ENCODE data around the gene WWC2. TPM values are rescaled to one million over a fixed set of nuclear protein-coding genes. Genes with fewer than 3 reads are reported as not detected.

WWC2 gene
- total RNA-seq, 1 experiment from 2014 or later, result 126 TPM

- no peak overlapping the region for H3K27ac Mint-ChIP-seq
- POLR2A ChIA-PET, result no interaction called here
- H3K9me3 Mint-ChIP-seq, result no peaks in the 10 kb centered on the region
- no peak overlapping the region for H3K4me3 Mint-ChIP-seq
- ATAC-seq (no peak), DNase-seq (ENCODE audit: low spot score) (no peak)
- CTCF ChIA-PET, result interaction anchor here (0.6 to 0.7 kb wide), 2 partner anchors 20 to 169 kb away, joined by 3 read pairs; no protein-coding TSS in a partner anchor
- no peak for TF ChIP-seq HMGXB4 (CRISPR knock-in tag; IDR thresholded peaks at IDR 0.05)
- H3K27me3 Mint-ChIP-seq (ENCODE audit: low read depth), result no peaks in the 10 kb centered on the region
- peaks cover 50% of the 10 kb centered on the region for H3K4me1 Mint-ChIP-seq
- H3K36me3 Mint-ChIP-seq, result peaks cover 34% of the 10 kb centered on the region
These were observed 143.2 kb downstream of the WWC2 start for GRCh38 chr4:183242291-183242690.

GRCh38 chr4:183244019-183244418 lies 145.0 kb downstream of the WWC2 start:
- peaks cover 35% of the 10 kb centered on the region for H3K4me1 Mint-ChIP-seq
- ChIA-PET POLR2A (no interaction called here), CTCF (interaction anchor here (0.5 to 0.7 kb wide), 2 partner anchors 96 to 171 kb away, joined by 3 to 4 read pairs; no protein-coding TSS in a partner anchor)
- TF ChIP-seq RELA (CRISPR knock-in tag; IDR thresholded peaks at IDR 0.05; ENCODE audit: borderline replicate concordance), result no peak
- TF ChIP-seq NR1H2 (CRISPR knock-in tag; IDR thresholded peaks at IDR 0.05), result no peak
- TF ChIP-seq TP53 (CRISPR knock-in tag; IDR thresholded peaks at IDR 0.05), result no peak
- TF ChIP-seq ATF1 (CRISPR knock-in tag; IDR thresholded peaks at IDR 0.05), result no peak
- TF ChIP-seq ZNF532 (CRISPR knock-in tag; IDR thresholded peaks at IDR 0.05; ENCODE audit: borderline replicate concordance), result no peak
- TF ChIP-seq ERG (CRISPR knock-in tag; IDR thresholded peaks at IDR 0.05), result no peak
- no peak for TF ChIP-seq NFATC4 (CRISPR knock-in tag; IDR thresholded peaks at IDR 0.05)
- no peak for TF ChIP-seq ZNF121 (CRISPR knock-in tag; IDR thresholded peaks at IDR 0.05)
- TF ChIP-seq TEAD1 (CRISPR knock-in tag; IDR thresholded peaks at IDR 0.05), result no peak
- TF ChIP-seq ZNF396 (CRISPR knock-in tag; IDR thresholded peaks at IDR 0.05; ENCODE audit: borderline replicate concordance), result no peak
- no peak for TF ChIP-seq ZNF671 (CRISPR knock-in tag; IDR thresholded peaks at IDR 0.05)
- no peak for TF ChIP-seq CREM (CRISPR knock-in tag; IDR thresholded peaks at IDR 0.05)
- no peak for TF ChIP-seq TEAD4 (CRISPR knock-in tag; IDR thresholded peaks at IDR 0.05)
- TF ChIP-seq FOXP1 (CRISPR knock-in tag; IDR thresholded peaks at IDR 0.05; ENCODE audit: borderline replicate concordance), result no peak
- TF ChIP-seq FOXK1 (CRISPR knock-in tag; IDR thresholded peaks at IDR 0.05), result no peak
- no peak for TF ChIP-seq ARID4B (CRISPR knock-in tag; IDR thresholded peaks at IDR 0.05; ENCODE audit: borderline replicate concordance)
- no peak for TF ChIP-seq FOXJ3 (CRISPR knock-in tag; IDR thresholded peaks at IDR 0.05; ENCODE audit: borderline replicate concordance)
- no peak for TF ChIP-seq GABPB1 (CRISPR knock-in tag; IDR thresholded peaks at IDR 0.05)
- no peak for TF ChIP-seq ZNF317 (CRISPR knock-in tag; IDR thresholded peaks at IDR 0.05; ENCODE audit: borderline replicate concordance, low read depth)
- TF ChIP-seq GTF2I (CRISPR knock-in tag; conservative IDR thresholded peaks at IDR 0.05), result no peak
- ATAC-seq (no peak), DNase-seq (ENCODE audit: low spot score) (no peak)
- H3K9me3 Mint-ChIP-seq, result no peaks in the 10 kb centered on the region
- H3K36me3 Mint-ChIP-seq, result peaks cover 42% of the 10 kb centered on the region
- H3K27ac Mint-ChIP-seq, result peak overlapping the region; percentile 52; the same call in 1 of the 2 replicates
- no peaks in the 10 kb centered on the region for H3K27me3 Mint-ChIP-seq (ENCODE audit: low read depth)
- H3K4me3 Mint-ChIP-seq, result no peak overlapping the region
